K562 (cell line): ENCODE data around the gene DHX57. TPM values are rescaled to one million over a fixed set of nuclear protein-coding genes. Genes with fewer than 3 reads are reported as not detected.

ENCODE experiments used
- ATAC-seq: fragments of 200-7000 bp; cut with Tn5 transposase; 3 replicates; pipeline ENCODE4 v1.9.1; 2020; ENCODE audit warnings: moderate library complexity
- BruUV-seq: library from RNA; stranded (reverse); fragments of 400-500 nt; replicated peaks from 2 replicates; lab custom pipeline; 2021; lab: Mats Ljungman, UMichigan
- CTCF ChIA-PET: fragments of 300-600 bp; formaldehyde crosslinking; extraction: SDS; loops from one replicate; lab custom pipeline; 2021; ENCODE audit warnings: low intra/inter-chr PET ratio; lab: Yijun Ruan, JAX
- POLR2A ChIA-PET: fragments of 300-600, 350-650 bp; sonication (Branson Sonifier 250); formaldehyde crosslinking; extraction: SDS; loops from one replicate; lab custom pipeline; 2021; ENCODE audit warnings: antibody characterized with exemption, inconsistent platforms; lab: Yijun Ruan, JAX
- DNase-seq, 4 experiments: peaks; one replicate each; pipeline versions ENCODE4 v3.0.0 to v3.0.0-alpha.2; 2011 to 2018; ENCODE audit warnings: low spot score in 3 of 4, mixed read lengths in 3 of 4; ENCODE audit errors: extremely low read depth in 1 of 4
- FAIRE-seq: peaks from 2 replicates; lab custom pipeline; 2011; peaks lifted over from hg19 to GRCh38; lab: Jason Lieb, UNC
- H2AFZ ChIP-seq: 2 replicates; pipeline ENCODE4 v1.6.0; 2011; ENCODE audit warnings: low read depth, low read length, control low read depth, inconsistent platforms
- H3K27ac ChIP-seq: fragments of 200-600 bp; 3 replicates; pipeline ENCODE4 v1.8.0; 2011; ENCODE audit warnings: low read depth, mild to moderate bottlenecking, control low read depth, inconsistent platforms, low read length, moderate library complexity, mixed read lengths; ENCODE audit errors: extremely low read depth
- H3K27me3 ChIP-seq, 2 experiments: fragments of 300-600 bp in 1 of 2; 2 replicates in 1 of 2; 3 replicates in 1 of 2; pipeline versions ENCODE4 v1.6.0 to v1.8.0; 2011; ENCODE audit warnings: inconsistent platforms in 2 of 2, low read length in 2 of 2, mild to moderate bottlenecking in 1 of 2, mixed read lengths in 1 of 2, moderate library complexity in 1 of 2; ENCODE audit not compliant: control insufficient read depth in 2 of 2, insufficient read depth in 2 of 2
- H3K36me3 ChIP-seq: fragments of 300-600 bp; 3 replicates; pipeline ENCODE4 v1.8.0; 2011; ENCODE audit warnings: mild to moderate bottlenecking, low read length, inconsistent platforms; ENCODE audit not compliant: control insufficient read depth, insufficient read depth
- H3K4me1 ChIP-seq, 2 experiments: fragments of 200-600 bp in 1 of 2; replicated peaks in 1 of 2; 2 replicates in 1 of 2; 3 replicates in 1 of 2; pipeline versions ENCODE4 v1.5.1 to v1.8.0; 2011; ENCODE audit warnings: inconsistent platforms in 2 of 2, low read length in 2 of 2, mild to moderate bottlenecking in 1 of 2, mixed read lengths in 1 of 2, moderate library complexity in 1 of 2; ENCODE audit not compliant: control insufficient read depth in 2 of 2, insufficient read depth in 2 of 2
- H3K4me2 ChIP-seq: 2 replicates; pipeline ENCODE4 v1.6.1; 2011; ENCODE audit warnings: low read length, control low read depth, inconsistent platforms, mixed read lengths; ENCODE audit not compliant: insufficient read depth
- H3K4me3 ChIP-seq: fragments of 200-600 bp; sonication (generic), shearing (Covaris generic); 2 replicates; pipeline ENCODE4 v1.5.1; 2016; ENCODE audit warnings: control low read depth, inconsistent platforms
- H3K79me2 ChIP-seq: fragments of 200-600 bp; 3 replicates; pipeline ENCODE4 v1.8.0; 2011; ENCODE audit warnings: low read length, inconsistent platforms; ENCODE audit not compliant: control insufficient read depth, insufficient read depth
- H3K9ac ChIP-seq, 2 experiments: 2 replicates each; pipeline versions ENCODE4 v1.6.0 to v1.6.1; 2011; ENCODE audit warnings: low read depth in 2 of 2, low read length in 2 of 2, control low read depth in 1 of 2, inconsistent platforms in 1 of 2, mild to moderate bottlenecking in 1 of 2, mixed read lengths in 1 of 2; ENCODE audit not compliant: insufficient read depth in 1 of 2
- H3K9me1 ChIP-seq: one replicate; pipeline ENCODE4 v1.6.0; 2011; ENCODE audit warnings: inconsistent platforms, mild to moderate bottlenecking, low read length, moderate library complexity; ENCODE audit not compliant: control insufficient read depth, insufficient read depth
- H3K9me3 ChIP-seq: replicated peaks from 2 replicates; pipeline ENCODE4 v1.5.1; 2011; ENCODE audit warnings: low read depth, low read length, inconsistent platforms; ENCODE audit not compliant: control insufficient read depth, insufficient read depth
- H4K20me1 ChIP-seq: replicated peaks from 2 replicates; pipeline ENCODE4 v1.6.1; 2011; ENCODE audit warnings: low read length, inconsistent platforms, mixed read lengths; ENCODE audit not compliant: control insufficient read depth, insufficient read depth
- CEBPZ ChIP-seq: fragments of 150-350 bp; IDR thresholded peaks from 2 replicates; pipeline ENCODE4 v1.6.1; 2014; ENCODE audit warnings: low read depth, mild to moderate bottlenecking, low read length, borderline replicate concordance
- ELF2 ChIP-seq: fragments of 250-450 bp; sonication (Bioruptor Pico); IDR thresholded peaks from 2 replicates; pipeline ENCODE4 v1.5.0; 2021; ENCODE audit warnings: mild to moderate bottlenecking
- HIVEP1 ChIP-seq: fragments of 250-450 bp; sonication (Bioruptor Pico); IDR thresholded peaks from 2 replicates; pipeline ENCODE4 v1.4.0; 2020; ENCODE audit warnings: mild to moderate bottlenecking
- MECOM ChIP-seq: fragments of 250-450 bp; sonication (Bioruptor Pico); IDR thresholded peaks from 2 replicates; pipeline ENCODE4 v1.8.0; 2022; ENCODE audit warnings: inconsistent platforms
- NCOA6 ChIP-seq: fragments of 450-650 bp; IDR thresholded peaks from 2 replicates; pipeline ENCODE4 v1.6.1; 2017; ENCODE audit warnings: mild to moderate bottlenecking
- NFYB ChIP-seq: IDR thresholded peaks from 2 replicates; pipeline ENCODE4 v1.6.1; 2011; ENCODE audit warnings: mild to moderate bottlenecking, moderate library complexity; ENCODE audit not compliant: insufficient read length; ENCODE audit errors: extremely low read depth
- POLR2AphosphoS5 ChIP-seq: IDR thresholded peaks from 2 replicates; pipeline ENCODE4 v1.6.1; 2011; ENCODE audit warnings: mild to moderate bottlenecking, low read depth, low read length, moderate library complexity; ENCODE audit not compliant: control insufficient read depth, insufficient read depth
- SRF ChIP-seq, 2 experiments: fragments of 250-450, 450-650 bp in 1 of 2; sonication (Bioruptor Pico) in 1 of 2; sonication (generic) in 1 of 2; formaldehyde crosslinking; IDR thresholded peaks; 2 replicates each; pipeline versions ENCODE4 v1.5.0 to v1.5.1; 2020 to 2022; ENCODE audit warnings: mild to moderate bottlenecking in 1 of 2, missing genetic modification reagents in 1 of 2
- ZNF239 ChIP-seq: fragments of 250-450 bp; sonication (Bioruptor Pico); IDR thresholded peaks from 2 replicates; pipeline ENCODE4 v1.4.0; 2020; ENCODE audit warnings: mild to moderate bottlenecking
- ZNF280A ChIP-seq: fragments of 450-650 bp; IDR thresholded peaks from 2 replicates; pipeline ENCODE4 v1.6.1; 2018; ENCODE audit warnings: mild to moderate bottlenecking, low read depth; ENCODE audit not compliant: partially characterized antibody
- ZNF644 ChIP-seq: fragments of 200-800 bp; sonication (Bioruptor generic); IDR thresholded peaks from 2 replicates; pipeline ENCODE4 v1.6.1; 2016; ENCODE audit warnings: low read depth, missing genetic modification characterization, missing compliant biosample characterization
- WGBS: fragments of 100-300 bp; shearing (Covaris generic); methylation state at CpG from one replicate; pipeline ENCODE4 v1.1.6; 2016; ENCODE audit warnings: low coverage, mixed read lengths; ENCODE audit not compliant: insufficient coverage; ENCODE audit errors: missing lambda C conversion rate; 5-methylcytosine and 5-hydroxymethylcytosine counted together
- in situ Hi-C: fragments of 300-500 bp; cut with MboI; formaldehyde crosslinking; loops from 4 replicates; pipeline ENCODE4 v1.15.0; 2018; ENCODE audit warnings: inconsistent platforms, mixed read lengths
- intact Hi-C: fragments of 100-400 bp; cut with micrococcal nuclease; formaldehyde crosslinking; loops from 2 replicates; pipeline ENCODE4 v1.14.2; 2022
- polyA plus RNA-seq, 8 experiments: library from polyadenylated mRNA; depleted of rRNA in 4 of 8; stranded (reverse) in 5 of 8; unstranded in 3 of 8; fragments of >200 nt; fragmentation: Nextera tagmentation in 2 of 8; fragmentation: Illumina TruSeq in 1 of 8; extraction: Ambion mirVana in 2 of 8; extraction: Trizol in 1 of 8; gene quantifications; 2 replicates each; pipeline versions ENCODE4 v1.2.1 to v1.2.3, GENCODE V29; 2011 to 2014; ENCODE audit warnings: inconsistent platforms in 1 of 8, missing spikeins in 1 of 8
- total RNA-seq, 7 experiments: library from RNA; depleted of rRNA in 6 of 7; stranded (reverse); fragments of >200 nt in 6 of 7; fragmentation: Illumina TruSeq in 2 of 7; extraction: Trizol in 2 of 7; gene quantifications; 2 replicates each; pipeline versions ENCODE4 v1.2.1 to v1.2.3, GENCODE V29; 2011 to 2021; ENCODE audit warnings: low replicate concordance in 1 of 7

DHX57 gene
- total and polyA plus RNA-seq, 9 of the 15 experiments (the other 6 are each of a cell fraction or from before 2014, with no cell fraction given) = 7.4 to 23.6 (median 17.9) TPM

GRCh38 chr2:38830526-38831159, 45.1 kb downstream of the DHX57 start:
- H3K27me3 ChIP-seq = no peaks in the 10 kb centered on the region
- no peak overlapping the region for H2AFZ ChIP-seq
- H3K4me3 ChIP-seq = no peak overlapping the region
- no peaks in the 10 kb centered on the region for H3K9me3 ChIP-seq
- ATAC-seq (no peak), DNase-seq (no peak), FAIRE-seq (no peak)
- ChIA-PET CTCF (no interaction called here), POLR2A (interaction anchor here (1.2 kb wide), 1 partner anchor 11 kb away, joined by 4 read pairs; no protein-coding TSS in a partner anchor)
- no TSS peak for BruUV-seq
- no peaks in the 10 kb centered on the region for H3K79me2 ChIP-seq
- H3K27ac ChIP-seq = no peak overlapping the region
- H4K20me1 ChIP-seq = no peaks in the 10 kb centered on the region
- H3K4me2 ChIP-seq = no peak overlapping the region
- 0 out of 4 replicates have a peak overlapping the region, but pooled peaks of 1 of the 2 experiments have one; percentile 7 for H3K9ac ChIP-seq
- peaks cover 17% of the 10 kb centered on the region; the same call in 2 of the 3 replicates for H3K36me3 ChIP-seq
- intact Hi-C loops (no loop called here), in situ Hi-C loops (no loop called here)
- no peak for TF ChIP-seq POLR2AphosphoS5
- no peak for TF ChIP-seq SRF (CRISPR knock-in tag; IDR thresholded peaks at IDR 0.05)
- TF ChIP-seq NCOA6 = no peak
- TF ChIP-seq ZNF280A = no peak
- no peak for TF ChIP-seq CEBPZ
- TF ChIP-seq HIVEP1 (CRISPR knock-in tag) = no peak
- TF ChIP-seq MECOM = no peak
- TF ChIP-seq NFYB = no peak
- TF ChIP-seq ELF2 (CRISPR knock-in tag) = no peak
- no peak for TF ChIP-seq ZNF644 (tag)
- no peak for TF ChIP-seq ZNF239 (CRISPR knock-in tag)
- WGBS = 71% methylated on average over 5 of the region's 6 CpGs
- H3K9me1 ChIP-seq = no peaks in the 10 kb centered on the region
- H3K4me1 ChIP-seq = peaks cover 0 to 6% of the 10 kb centered on the region in 2 experiments; a peak in 2 of 5 replicates
